GM18867 (cell line): ENCODE measurements around the gene B3GAT1.

Experiments
- ATAC-seq: cut with Tn5 transposase; IDR thresholded peaks from one replicate; pipeline ENCODE4 v1.9.1; 2021; ENCODE audit warnings: mild to moderate bottlenecking, moderate library complexity; ENCODE audit not compliant: unreplicated experiment

B3GAT1 gene

DNA sequence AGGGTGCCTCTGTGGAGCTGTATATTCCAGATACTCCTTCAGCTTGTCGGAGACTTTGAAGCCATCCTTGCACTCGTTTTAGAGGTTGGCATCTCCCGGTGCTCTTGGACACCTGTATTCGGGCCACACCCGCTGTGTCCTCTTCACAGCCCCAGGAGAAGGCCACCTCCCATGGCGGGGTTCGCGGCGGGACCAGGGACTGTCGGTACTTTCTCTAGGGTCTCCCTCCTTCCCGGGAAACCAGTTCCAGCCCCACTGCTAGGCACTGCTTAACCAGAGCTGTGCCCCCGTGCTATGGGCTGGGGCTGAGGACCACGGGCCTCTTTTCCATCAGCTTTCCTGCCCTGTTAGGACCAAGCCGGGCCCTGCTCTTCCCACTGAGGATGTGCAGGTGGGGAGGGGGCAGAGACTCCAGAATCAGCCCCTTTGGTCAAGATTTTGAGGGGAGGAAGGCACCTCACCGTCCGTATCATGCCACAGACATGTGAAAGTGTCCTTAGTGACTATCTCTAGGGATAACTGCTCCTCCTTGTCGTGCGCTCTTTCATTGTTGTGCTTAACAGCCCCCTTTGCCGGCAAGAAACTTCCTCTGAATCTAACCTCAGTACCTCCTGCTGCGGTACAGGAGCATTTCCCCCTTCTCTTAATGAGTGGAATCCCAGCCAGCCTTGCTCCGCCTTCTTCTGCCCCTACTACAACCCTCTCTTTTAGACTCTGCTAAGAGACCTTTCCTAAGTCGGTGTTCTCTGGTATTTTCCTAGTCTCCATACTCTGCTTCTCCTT is 1.2 kb upstream of the B3GAT1 start:
- ATAC-seq: no peak

DNA sequence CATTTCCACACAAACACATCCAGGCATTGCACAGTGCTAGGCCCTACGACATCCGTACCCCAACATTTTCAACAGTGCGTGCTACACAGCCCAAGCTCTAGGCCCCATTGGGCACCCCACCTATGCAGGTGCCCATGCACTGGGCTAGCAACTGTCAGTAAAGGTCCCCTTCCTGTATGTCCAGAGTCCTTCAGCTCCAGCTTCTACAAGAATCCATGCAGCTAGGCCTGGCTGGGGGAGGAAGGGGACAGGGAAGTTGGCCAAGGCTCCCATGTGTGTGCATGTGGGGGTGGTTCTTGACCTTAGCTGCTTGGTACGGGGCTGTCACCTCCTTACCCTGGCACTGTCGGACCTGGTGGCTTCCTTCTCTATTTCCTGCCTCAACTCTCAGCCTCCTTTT is 1.3 kb downstream of the B3GAT1 start:
- ATAC-seq: no peak

- no peak for ATAC-seq
These were observed 2.3 kb downstream of the B3GAT1 start for GRCh38 chr11:134409552-134410429.

DNA sequence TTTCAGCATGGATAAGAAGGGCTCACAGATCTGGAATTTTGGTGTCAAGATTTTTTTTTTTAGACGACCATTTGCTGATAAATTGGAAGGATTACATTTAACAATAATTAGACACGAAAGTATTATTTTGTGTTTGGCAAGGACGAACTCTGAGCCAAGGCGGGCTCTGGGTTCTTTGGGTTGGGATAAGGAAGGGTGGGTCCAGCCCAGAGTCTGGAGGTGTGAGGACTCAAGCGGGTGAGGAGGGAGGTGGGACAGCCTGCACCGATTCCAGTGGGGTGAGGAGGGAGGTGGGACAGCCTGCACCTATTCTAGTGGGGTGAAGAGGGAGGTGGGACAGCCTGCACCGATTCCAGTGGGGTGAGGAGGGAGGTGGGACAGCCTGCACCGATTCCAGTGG is 4.1 kb downstream of the B3GAT1 start:
- ATAC-seq: no peak

DNA sequence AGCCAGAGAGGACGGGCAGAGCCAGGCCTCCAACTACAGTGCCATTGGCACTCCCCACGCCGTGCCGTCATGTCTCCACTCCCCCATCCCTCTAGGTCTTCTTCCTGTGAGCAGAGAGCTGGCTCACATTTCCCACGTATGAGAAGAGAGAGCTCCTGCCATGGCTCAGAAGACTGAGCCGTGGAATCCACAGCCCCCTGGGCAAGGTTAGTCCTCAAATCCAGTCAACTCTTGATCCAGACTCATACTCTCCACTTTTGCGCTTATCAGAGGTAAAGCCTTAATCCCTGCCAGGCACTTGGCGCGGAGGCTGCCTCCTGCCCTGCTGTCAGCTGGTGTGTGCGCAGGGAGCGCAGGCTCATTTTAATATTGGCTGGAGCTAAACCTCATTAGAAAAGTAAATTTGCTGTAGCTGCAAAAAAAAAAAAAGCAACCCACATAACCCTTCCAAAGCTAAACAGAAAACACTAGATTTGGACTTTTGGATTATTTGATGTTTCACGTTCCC is 4.7 kb downstream of the B3GAT1 start:
- no peak for ATAC-seq

- ATAC-seq: no peak
These were observed 5.5 kb downstream of the B3GAT1 start for GRCh38 chr11:134406264-134407185.

GRCh38 chr11:134405841-134406240 is 6.2 kb downstream of the B3GAT1 start:
- ATAC-seq: no peak

DNA sequence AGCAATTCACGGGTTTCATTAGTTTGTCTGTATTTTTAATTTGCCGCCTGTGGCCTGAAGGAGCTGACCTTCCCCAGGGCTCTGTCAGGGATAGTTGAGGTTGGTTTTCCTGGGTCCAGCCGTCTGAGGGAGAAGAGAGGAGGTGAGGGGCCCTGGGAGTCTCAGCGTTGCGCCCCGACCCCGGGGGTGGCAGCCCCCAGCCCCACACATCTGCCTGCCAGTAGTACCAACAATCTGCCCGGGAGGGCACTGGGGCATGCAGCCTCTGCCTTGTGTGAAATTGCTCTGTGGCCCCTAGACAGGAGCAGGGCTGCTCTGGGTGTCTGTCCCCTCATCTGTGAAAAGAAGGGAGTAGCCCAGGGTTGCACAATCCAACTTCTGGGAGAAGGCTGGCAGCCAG is 6.6 kb downstream of the B3GAT1 start:
- no peak for ATAC-seq

DNA sequence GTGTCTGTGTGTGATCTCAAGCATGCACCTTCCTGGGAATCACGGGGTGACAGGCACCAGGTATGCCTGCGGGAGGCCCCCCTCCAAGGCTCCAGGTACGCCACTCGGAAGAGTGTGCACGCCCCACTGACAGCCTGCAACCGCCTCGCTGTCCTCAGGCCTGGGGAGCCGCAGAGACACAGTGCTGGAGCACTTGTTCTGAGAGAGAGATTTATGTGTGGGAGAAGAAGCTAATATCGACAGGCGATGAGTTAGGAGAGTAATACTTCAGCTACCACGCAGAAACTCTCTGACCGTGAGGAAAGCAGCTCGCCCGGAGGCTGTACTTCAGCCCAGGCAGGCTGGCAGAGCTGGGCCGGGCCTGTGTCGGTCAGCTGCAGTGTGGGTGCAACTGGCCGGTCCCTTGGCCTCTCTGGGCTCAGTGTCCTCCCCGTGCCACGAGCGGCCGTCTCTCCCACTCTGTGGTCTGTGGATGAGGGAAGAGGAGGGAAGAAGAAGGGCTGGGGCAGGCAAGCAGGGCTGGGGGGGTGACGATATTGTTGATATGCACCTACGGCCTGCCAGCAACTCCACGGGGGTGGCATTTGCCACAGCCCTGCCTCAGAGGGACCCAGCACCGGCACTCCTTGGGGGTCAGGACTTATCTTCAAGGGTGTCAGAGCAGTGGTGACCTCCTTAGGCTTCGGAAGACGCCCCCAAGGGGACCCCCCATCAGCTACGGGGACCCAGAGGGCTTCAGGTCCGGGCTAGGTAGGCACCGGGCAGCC is 7.3 kb downstream of the B3GAT1 start:
- ATAC-seq: no peak

GRCh38 chr11:134402910-134403309 is 9.1 kb downstream of the B3GAT1 start:
- no peak for ATAC-seq

- no peak for ATAC-seq
These were observed 9.9 kb downstream of the B3GAT1 start for GRCh38 chr11:134401825-134402809.

DNA sequence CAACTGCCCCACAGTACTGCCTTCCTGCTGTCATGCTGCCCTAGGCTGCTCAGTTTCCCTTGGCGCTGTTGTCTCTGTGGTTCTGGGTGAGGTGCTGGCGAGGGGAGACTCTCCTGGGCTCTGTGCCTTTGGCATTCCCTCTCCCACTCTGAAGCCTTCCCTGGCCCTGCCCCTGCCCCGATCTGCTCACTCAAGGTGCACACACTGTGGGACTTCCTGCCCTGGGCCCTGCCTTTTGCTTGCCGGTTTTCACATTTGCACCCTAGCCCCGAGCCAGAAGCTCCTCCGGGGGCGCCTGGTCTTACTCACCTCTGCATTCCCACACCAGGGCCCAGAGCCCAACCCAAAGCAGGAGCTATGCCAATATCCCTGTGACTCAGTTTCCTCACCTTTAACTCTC is 12.0 kb downstream of the B3GAT1 start:
- no peak for ATAC-seq

DNA sequence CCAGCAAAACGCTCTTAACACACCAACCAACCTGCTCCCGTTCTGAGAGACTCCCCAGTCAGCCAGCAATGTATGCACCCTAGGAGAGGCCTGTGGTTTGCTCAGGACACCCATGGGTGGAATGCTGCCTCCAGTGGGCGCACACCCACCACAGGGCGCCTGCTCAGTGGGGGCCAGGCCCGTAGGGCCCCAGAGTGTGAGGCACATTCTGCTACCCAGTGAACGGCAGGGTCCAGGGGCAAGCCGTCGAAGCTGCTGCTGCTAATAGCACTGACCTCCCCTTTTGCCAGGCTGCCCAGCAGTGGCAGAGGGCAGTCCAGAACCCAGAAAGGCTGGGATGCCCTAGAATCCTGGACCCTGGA is 12.8 kb downstream of the B3GAT1 start:
- no peak for ATAC-seq

DNA sequence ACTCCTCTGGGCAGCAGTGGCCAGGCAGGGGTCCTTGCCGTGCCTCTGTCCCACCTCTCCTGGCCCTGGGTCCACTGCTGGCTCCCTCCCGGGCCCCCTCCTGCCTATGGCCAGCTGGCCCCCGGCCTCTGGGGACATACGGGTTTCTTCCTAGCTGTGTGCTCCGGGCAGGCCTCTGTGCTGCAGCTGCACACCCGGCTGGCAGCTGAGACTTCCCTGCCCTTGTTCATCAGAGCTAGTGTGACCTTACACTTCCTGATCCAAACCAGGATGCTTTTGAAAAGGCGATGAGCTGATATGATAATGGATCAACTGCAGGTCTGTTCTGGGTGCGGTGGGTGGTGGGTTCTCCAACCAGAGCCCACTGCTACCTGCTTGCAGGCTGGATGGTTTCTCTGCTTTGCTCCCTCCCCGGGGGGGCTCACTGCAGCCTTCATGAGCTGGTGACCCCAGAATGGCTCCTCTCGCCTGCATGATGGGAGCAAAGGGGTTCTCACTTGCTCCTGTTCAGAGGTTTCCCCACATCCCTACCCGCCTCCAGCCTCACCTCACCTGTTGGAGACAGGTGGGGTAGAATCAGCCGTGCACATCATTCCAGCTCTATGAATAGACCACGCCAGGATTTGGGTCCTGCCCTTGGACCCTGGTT is 13.3 kb downstream of the B3GAT1 start:
- no peak for ATAC-seq

DNA sequence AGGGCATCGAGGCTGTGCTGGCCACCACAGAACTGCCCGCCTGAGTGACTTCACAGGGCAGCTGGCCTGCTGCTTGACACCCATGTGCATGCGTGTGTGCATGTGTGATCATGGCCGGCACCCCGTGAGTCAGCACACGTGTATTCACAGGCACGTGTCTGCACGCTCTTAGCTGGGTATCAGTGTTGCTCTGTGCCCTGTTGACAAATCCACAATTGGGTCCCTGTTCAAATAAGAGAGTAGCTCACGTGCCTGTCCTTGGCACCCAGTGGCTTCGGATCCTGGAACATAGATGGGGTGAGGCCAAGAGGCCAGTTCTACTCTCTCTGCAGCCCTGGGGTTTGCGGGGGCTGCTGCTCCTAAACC is 14.0 kb downstream of the B3GAT1 start:
- no peak for ATAC-seq

DNA sequence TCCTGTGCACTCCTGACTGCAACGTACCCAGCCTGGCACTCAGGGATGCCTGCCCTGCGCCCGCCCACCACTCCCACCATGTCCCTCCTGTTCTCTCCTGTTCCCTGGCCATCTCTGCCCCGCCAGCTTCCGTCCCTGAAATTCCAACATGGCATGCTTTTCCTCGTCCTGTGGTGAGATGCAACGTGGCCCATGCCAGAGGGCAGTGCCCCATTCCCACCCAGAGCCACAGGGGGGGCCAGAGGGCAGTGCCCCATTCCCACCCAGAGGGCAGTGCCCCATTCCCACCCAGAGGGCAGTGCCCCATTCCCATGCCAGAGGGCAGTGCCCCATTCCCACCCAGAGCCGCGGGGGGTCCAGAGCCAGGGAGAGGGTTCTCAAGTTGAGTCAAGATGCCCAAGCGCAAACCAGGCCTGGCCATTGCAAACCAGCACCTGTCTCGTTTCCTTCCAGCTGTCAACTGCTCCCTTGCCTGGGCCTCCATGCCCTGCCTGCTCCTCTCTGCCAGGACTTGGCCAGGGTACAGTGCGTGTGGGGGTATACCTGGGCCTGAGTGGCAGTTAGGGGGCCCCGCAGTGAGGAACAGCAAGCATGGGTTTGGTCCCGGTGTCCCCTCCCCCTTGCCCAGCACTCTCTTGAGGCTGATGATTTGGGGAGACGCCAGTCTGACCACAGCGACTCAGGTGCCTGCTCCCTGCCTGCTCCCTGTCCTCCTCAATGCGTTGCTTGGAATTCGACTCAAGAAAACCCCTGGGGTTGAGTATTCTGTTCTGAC is 14.6 kb downstream of the B3GAT1 start:
- ATAC-seq: no peak

DNA sequence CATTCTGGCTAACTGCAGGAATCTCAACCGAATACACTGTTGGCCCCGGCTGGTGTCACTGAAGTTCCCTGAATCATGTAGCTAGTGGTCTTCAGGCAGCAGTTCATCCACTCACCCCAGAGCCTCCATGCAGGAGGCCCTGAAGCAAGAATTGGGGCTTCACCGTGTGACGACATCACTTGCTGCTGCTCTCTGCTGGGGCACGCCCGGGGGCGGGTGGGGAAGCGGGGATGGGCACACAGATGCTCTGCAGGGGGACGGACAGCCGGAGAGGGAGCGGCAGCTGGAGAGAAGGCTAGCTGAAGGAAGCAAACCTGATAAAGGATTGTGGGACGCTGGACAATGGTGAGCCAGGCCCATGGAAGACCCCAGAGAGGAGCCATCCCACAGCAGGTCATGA is 17.0 kb downstream of the B3GAT1 start:
- ATAC-seq: no peak

- no peak for ATAC-seq
These were observed 17.7 kb downstream of the B3GAT1 start for GRCh38 chr11:134394311-134394710.
